A549 (cell line): Measurements from ENCODE around the gene FBXO47.

Experiments
- BHLHE40 ChIP-seq: IDR thresholded peaks from 2 replicates; pipeline ENCODE4 v1.6.1; 2012; ENCODE audit warnings: low read depth, low read length, inconsistent platforms
- CBX8 ChIP-seq: fragments of 200-600 bp; sonication (generic); IDR thresholded peaks from 2 replicates; pipeline ENCODE4 v1.6.1; 2016
- EHF ChIP-seq: fragments of 250-450 bp; sonication (Bioruptor Pico); IDR thresholded peaks from 2 replicates; pipeline ENCODE4 v1.5.0; 2020; ENCODE audit warnings: mild to moderate bottlenecking
- EP300 ChIP-seq, 2 experiments: fragments of >200 bp; sonication (Bioruptor Twin); formaldehyde crosslinking; IDR thresholded peaks; 2 replicates in 1 of 2; 3 replicates in 1 of 2; pipeline ENCODE4 v1.6.1; 2016 to 2017
- FOXS1 ChIP-seq: fragments of 250-450 bp; sonication (Bioruptor Pico); IDR thresholded peaks from 2 replicates; pipeline ENCODE4 v1.5.0; 2020; ENCODE audit warnings: mild to moderate bottlenecking, moderate library complexity
- MAFK ChIP-seq: fragments of 450-650 bp; IDR thresholded peaks from 2 replicates; pipeline ENCODE4 v1.6.1; 2014; ENCODE audit not compliant: partially characterized antibody
- NR3C1 ChIP-seq: fragments of >200 bp; sonication (Bioruptor Twin); formaldehyde crosslinking; IDR thresholded peaks from 3 replicates; pipeline ENCODE4 v1.6.1; 2017
- PHF8 ChIP-seq: fragments of 200-600 bp; sonication (generic); IDR thresholded peaks from 2 replicates; pipeline ENCODE4 v1.6.1; 2016; ENCODE audit warnings: low read depth, mild to moderate bottlenecking, antibody characterized with exemption, moderate library complexity, borderline replicate concordance
- POLR2A ChIP-seq: IDR thresholded peaks from 2 replicates; pipeline ENCODE4 v1.6.1; 2012; ENCODE audit warnings: mild to moderate bottlenecking, low read length
- RAD21 ChIP-seq, 2 experiments: fragments of >200 bp in 1 of 2; sonication (Bioruptor Twin) in 1 of 2; formaldehyde crosslinking in 1 of 2; IDR thresholded peaks in 1 of 2; conservative IDR thresholded peaks in 1 of 2; 2 replicates in 1 of 2; 3 replicates in 1 of 2; pipeline ENCODE4 v1.6.1; 2012 to 2018; ENCODE audit warnings: inconsistent platforms in 1 of 2
- TF ChIP-seq, protein P1 (sequence below): fragments of >200 bp; sonication (Bioruptor Twin); formaldehyde crosslinking; IDR thresholded peaks from 3 replicates; pipeline ENCODE4 v1.5.1; 2016
- TF ChIP-seq, protein P2 (sequence below): fragments of 250-450 bp; sonication (Bioruptor Pico); IDR thresholded peaks from 2 replicates; pipeline ENCODE4 v1.5.0; 2020; ENCODE audit warnings: low read depth, mild to moderate bottlenecking, moderate library complexity
- TF ChIP-seq, protein P3 (sequence below): fragments of 150-350 bp; IDR thresholded peaks from 2 replicates; pipeline ENCODE4 v1.6.1; 2014; ENCODE audit warnings: low read depth, mild to moderate bottlenecking, low read length
- TF ChIP-seq, protein P4 (sequence below): fragments of 450-650 bp; IDR thresholded peaks from 2 replicates; pipeline ENCODE4 v1.6.1; 2014; ENCODE audit warnings: antibody characterized with exemption

DNA sequence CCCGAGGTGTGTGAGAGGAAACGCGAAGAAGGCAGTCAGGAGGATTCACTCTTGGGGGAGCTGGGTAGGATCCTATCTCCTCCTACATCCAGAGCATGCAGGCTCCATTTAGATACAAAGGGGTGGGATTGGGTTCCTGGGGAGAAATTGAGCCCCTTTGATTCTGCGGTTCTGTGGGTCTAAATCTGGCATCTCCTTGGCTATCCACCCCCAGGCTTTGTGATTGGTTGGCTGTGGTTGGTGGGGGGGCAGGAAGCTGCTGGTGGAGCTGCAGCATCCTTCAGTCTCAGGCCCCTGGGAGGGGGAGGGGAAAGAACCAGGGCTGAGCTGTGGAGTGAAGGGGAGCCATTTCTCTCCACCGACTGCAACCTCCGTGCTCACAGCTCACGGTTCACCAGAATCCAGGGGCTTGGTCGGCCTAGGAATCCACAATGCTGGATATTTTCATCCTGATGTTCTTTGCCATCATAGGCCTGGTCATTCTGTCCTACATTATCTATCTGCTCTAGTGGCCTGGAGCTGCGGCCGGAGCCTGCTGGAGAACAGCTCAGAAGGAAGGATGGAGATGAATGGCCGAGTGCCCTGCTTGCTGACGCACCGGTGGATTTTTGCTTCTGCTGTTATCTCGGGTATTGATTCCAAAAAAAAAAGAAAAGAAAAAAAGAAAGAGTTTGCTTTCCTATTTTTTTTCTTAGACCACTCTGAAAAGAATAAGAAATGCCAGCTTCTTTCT is 41.8 kb downstream of the FBXO47 start, which contains the start of gene LASP1NB:
- TF ChIP-seq NR3C1 (no peak), PHF8 (no peak), EP300 (IDR thresholded peaks at IDR 0.05) (no peak), MAFK (no peak), RAD21 (conservative IDR thresholded peaks at IDR 0.05 in 1 of 2, IDR thresholded peaks at IDR 0.05 in 1 of 2) (no peak), EHF (no peak), POLR2A (no peak), CBX8 (no peak), BHLHE40 (no peak), FOXS1 (CRISPR knock-in tag) (no peak)
- TF ChIP-seq, protein P1, sequence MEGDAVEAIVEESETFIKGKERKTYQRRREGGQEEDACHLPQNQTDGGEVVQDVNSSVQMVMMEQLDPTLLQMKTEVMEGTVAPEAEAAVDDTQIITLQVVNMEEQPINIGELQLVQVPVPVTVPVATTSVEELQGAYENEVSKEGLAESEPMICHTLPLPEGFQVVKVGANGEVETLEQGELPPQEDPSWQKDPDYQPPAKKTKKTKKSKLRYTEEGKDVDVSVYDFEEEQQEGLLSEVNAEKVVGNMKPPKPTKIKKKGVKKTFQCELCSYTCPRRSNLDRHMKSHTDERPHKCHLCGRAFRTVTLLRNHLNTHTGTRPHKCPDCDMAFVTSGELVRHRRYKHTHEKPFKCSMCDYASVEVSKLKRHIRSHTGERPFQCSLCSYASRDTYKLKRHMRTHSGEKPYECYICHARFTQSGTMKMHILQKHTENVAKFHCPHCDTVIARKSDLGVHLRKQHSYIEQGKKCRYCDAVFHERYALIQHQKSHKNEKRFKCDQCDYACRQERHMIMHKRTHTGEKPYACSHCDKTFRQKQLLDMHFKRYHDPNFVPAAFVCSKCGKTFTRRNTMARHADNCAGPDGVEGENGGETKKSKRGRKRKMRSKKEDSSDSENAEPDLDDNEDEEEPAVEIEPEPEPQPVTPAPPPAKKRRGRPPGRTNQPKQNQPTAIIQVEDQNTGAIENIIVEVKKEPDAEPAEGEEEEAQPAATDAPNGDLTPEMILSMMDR = no peak
- TF ChIP-seq, protein P2, sequence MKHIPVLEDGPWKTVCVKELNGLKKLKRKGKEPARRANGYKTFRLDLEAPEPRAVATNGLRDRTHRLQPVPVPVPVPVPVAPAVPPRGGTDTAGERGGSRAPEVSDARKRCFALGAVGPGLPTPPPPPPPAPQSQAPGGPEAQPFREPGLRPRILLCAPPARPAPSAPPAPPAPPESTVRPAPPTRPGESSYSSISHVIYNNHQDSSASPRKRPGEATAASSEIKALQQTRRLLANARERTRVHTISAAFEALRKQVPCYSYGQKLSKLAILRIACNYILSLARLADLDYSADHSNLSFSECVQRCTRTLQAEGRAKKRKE (CRISPR knock-in tag) = no peak
- TF ChIP-seq, protein P3, sequence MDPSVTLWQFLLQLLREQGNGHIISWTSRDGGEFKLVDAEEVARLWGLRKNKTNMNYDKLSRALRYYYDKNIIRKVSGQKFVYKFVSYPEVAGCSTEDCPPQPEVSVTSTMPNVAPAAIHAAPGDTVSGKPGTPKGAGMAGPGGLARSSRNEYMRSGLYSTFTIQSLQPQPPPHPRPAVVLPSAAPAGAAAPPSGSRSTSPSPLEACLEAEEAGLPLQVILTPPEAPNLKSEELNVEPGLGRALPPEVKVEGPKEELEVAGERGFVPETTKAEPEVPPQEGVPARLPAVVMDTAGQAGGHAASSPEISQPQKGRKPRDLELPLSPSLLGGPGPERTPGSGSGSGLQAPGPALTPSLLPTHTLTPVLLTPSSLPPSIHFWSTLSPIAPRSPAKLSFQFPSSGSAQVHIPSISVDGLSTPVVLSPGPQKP = no peak
- TF ChIP-seq, protein P4, sequence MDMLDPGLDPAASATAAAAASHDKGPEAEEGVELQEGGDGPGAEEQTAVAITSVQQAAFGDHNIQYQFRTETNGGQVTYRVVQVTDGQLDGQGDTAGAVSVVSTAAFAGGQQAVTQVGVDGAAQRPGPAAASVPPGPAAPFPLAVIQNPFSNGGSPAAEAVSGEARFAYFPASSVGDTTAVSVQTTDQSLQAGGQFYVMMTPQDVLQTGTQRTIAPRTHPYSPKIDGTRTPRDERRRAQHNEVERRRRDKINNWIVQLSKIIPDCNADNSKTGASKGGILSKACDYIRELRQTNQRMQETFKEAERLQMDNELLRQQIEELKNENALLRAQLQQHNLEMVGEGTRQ = no peak
